ENCODE data around the gene ABI1. TPM values are rescaled to one million over a fixed set of nuclear protein-coding genes. Genes with fewer than 3 reads are reported as not detected.

The ABI1 gene
- total and polyA plus RNA-seq, 2 of the 4 experiments (the other 2 are of a cell fraction): 49.6 to 71.3 TPM

GRCh38 chr10:26696786-26697162 is 164.0 kb downstream of the ABI1 start:
- Histone ChIP-seq H3K9ac (ENCODE audit: low read depth, low read length) (peak overlapping the region; percentile 80), H3K23ac (ENCODE audit: low read depth, low read length) (peak overlapping the region; percentile 40), H4K5ac (ENCODE audit: low read depth, low read length) (peak overlapping the region; percentile 85), H4K91ac (ENCODE audit: insufficient read depth, low read depth, low read length) (peak overlapping the region; percentile 75), H3K4me3 (ENCODE audit: insufficient read depth, low read depth, low read length) (peak overlapping the region; percentile 67), H3K18ac (ENCODE audit: low read depth, low read length) (peak overlapping the region; percentile 35; the same call in 1 of the 2 replicates), H4K8ac (ENCODE audit: low read depth in 2 of 2, low read length in 2 of 2) (peak overlapping the region; percentile 96 to 100), H3K4ac (ENCODE audit: low read depth, low read length) (peak overlapping the region; percentile 78), H3K4me1 (ENCODE audit: control insufficient read depth, insufficient read depth, low read length) (0 out of 2 replicates have a peak, but pooled peaks cover 3% of the 10 kb centered on the region), H3K36me3 (ENCODE audit: control insufficient read depth, insufficient read depth, low read length) (no peaks in the 10 kb centered on the region), H2AK9ac (replicated peaks; ENCODE audit: low read depth, low read length, poor library complexity) (peak overlapping the region; percentile 28), H2BK15ac (ENCODE audit: low read depth, low read length) (no peak overlapping the region), H3K9me1 (ENCODE audit: insufficient read depth, low read length) (peaks cover 3% of the 10 kb centered on the region; the same call in 1 of the 2 replicates), H2AK5ac (ENCODE audit: low read depth, low read length) (peak overlapping the region; percentile 6; the same call in 1 of the 2 replicates), H3K14ac (replicated peaks; ENCODE audit: low read depth, low read length) (peak overlapping the region; percentile 73), H3K79me1 (ENCODE audit: low read depth in 1 of 2, low read length in 2 of 2) (peaks cover 6 to 28% of the 10 kb centered on the region in 2 experiments), H2BK20ac (ENCODE audit: low read depth, low read length) (no peak overlapping the region), H3K56ac (ENCODE audit: extremely low read depth, insufficient read depth, low read length) (peak overlapping the region; percentile 75), H3K4me2 (ENCODE audit: low read depth, low read length) (peak overlapping the region; percentile 95), H4K20me1 (ENCODE audit: insufficient read depth, low read length) (no peaks in the 10 kb centered on the region), H3K9me3 (ENCODE audit: control insufficient read depth, insufficient read depth, low read length) (no peaks in the 10 kb centered on the region), H3K27ac (ENCODE audit: insufficient read depth, low read length) (peak overlapping the region; percentile 90), H2BK5ac (ENCODE audit: low read depth, low read length, poor library complexity, severe bottlenecking) (peak overlapping the region; percentile 97), H3K27me3 (ENCODE audit: control insufficient read depth, insufficient read depth, low read length) (no peaks in the 10 kb centered on the region), H2AFZ (replicated peaks; ENCODE audit: low read length, poor library complexity) (peak overlapping the region; percentile 98), H2BK120ac (ENCODE audit: low read depth, low read length) (no peak overlapping the region)
- dilution Hi-C loops (cut with HindIII; ENCODE audit: low sequenced_read_pairs, unreplicated experiment): no loop called here
- WGBS, 2 experiments (ENCODE audit: extremely low coverage in 2 of 2, insufficient read length in 1 of 2): no CpG with 5 or more reads among the region's 11 CpGs
- ChIA-PET POLR2A (ENCODE audit: unreplicated experiment) (no interaction called here), CTCF (no interaction called here)
- no TSS peak for BruUV-seq (replicated peaks)
- DNase-seq: peak; percentile 19
- no peak for TF ChIP-seq RAD21 (IDR thresholded peaks at IDR 0.05; ENCODE audit: low read length)
- TF ChIP-seq CEBPB (IDR thresholded peaks at IDR 0.05; ENCODE audit: low read depth, low read length): peak; percentile 73
- TF ChIP-seq BHLHE40 (IDR thresholded peaks at IDR 0.05; ENCODE audit: low read depth, low read length): 0 out of 2 replicates have a peak, but pooled peaks have one; percentile 14
- intact Hi-C loops (cut with micrococcal nuclease): no loop called here
- no peak for ATAC-seq (ENCODE audit: low read depth)
- in situ Hi-C loops (cut with MboI; ENCODE audit: low sequenced_read_pairs): no loop called here

Small RNA genes lying within 50 kb of the gene (microRNA-seq; reads per million reads assigned to microRNA genes)
- gene RF00191 (ENCODE audit: insufficient read depth, insufficient read length): not detected
- not detected for gene RNU6-946P (ENCODE audit: insufficient read depth, insufficient read length)

Small RNA genes lying within 50 kb of the gene (small RNA-seq; reads per million reads assigned to genes)
- gene RF00191: 0 reads per million in 5 experiments
- gene RNU6-946P: 0 to 1.2 (median 0) reads per million in 5 experiments

Other genes starting within 250 kb of the ABI1 start
- 9.7 and 11.1 TPM in 2 replicates for gene PDSS1, start 163.3 kb downstream of the ABI1 start, total RNA-seq (2012; rRNA removed)
- gene PDSS1, start 163.3 kb downstream of the ABI1 start, polyA plus RNA-seq (2012; rRNA removed): 10.3 and 13.2 TPM in 2 replicates
- gene ANKRD26, start 239.5 kb upstream of the ABI1 start, total RNA-seq (2012; rRNA removed): 4.8 and 8.6 TPM in 2 replicates
- gene ANKRD26, start 239.5 kb upstream of the ABI1 start, polyA plus RNA-seq (2012; rRNA removed): 1.3 and 1.6 TPM in 2 replicates